ENCODE measurements around the gene FRMD8. TPM values are rescaled to one million over a fixed set of nuclear protein-coding genes. Genes with fewer than 3 reads are reported as not detected.

The FRMD8 gene
- total RNA-seq, 2 experiments from 2014 or later: 38.2 to 40.0 TPM

DNA sequence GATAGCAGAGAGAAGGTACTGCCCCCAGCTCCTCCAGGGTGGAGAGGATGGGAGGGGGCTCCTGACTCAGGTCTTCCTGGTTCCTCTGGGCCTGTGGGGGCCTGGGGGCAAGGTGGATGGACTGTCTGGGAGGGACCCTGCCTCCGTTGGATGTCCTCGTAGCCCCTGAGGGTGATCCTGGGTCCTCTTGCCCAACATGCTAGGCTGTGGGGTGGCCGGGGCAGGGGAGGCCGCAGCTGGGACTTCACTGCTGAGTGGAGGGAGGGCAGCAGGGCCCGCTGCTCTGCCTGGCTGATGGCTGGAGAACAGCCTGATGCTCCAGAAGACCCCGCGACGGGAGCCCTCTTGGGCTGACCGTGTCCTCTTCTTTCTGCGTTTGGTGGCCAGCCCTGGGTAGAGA is 13.4 kb downstream of the FRMD8 start:
- H3K4me1 Mint-ChIP-seq (ENCODE audit: low read depth): peaks cover 7% of the 10 kb centered on the region
- no peaks in the 10 kb centered on the region for H3K9me3 Mint-ChIP-seq
- intact Hi-C loops (cut with micrococcal nuclease): no loop called here
- H3K36me3 Mint-ChIP-seq (ENCODE audit: low read depth): peaks cover 23% of the 10 kb centered on the region
- no peak for DNase-seq
- no peaks in the 10 kb centered on the region for H3K27me3 Mint-ChIP-seq (ENCODE audit: low read depth)
- no peak overlapping the region for H3K27ac Mint-ChIP-seq
- CTCF ChIA-PET: no interaction called here
- no peak overlapping the region for H3K4me3 Mint-ChIP-seq

DNA sequence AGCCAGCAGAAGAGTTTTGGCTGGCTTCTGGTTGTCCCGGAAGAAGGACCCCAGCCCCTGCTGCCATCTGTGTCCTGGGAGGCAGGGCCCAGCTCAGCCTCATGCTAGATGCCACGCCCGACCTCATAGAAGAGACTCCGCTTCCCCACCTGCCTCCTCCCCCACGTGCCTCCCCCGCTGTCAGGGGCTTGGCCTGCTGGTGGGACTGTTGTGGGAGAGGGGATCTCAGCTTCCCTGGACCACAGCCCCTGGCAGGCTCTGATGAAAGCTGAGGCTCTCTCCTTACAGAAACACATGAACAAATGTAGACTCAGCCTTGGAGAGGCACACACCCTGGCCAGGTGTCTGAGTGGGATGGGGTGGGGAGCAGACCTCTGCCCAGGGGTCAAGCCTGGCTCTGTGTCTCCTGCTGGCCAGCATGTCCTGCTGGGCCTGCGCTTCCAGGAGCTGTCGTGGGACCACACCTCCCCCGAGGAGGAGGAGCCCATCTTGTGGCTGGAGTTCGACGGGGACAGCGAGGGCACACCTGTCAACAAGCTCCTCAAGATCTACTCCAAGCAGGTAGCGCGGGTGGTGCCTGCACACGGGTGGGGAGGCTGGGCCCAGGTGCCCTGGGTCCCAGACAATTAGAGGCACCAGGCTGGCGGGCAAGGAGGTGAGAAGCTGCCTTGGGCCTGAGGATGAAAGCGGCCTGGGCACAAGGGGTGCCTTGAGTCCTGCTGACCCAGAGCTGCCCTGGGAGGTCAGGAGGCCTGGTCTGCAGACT is 14.1 kb downstream of the FRMD8 start:
- CTCF ChIA-PET: interaction anchor here (1.0 kb wide), 1 partner anchor 194 kb away, joined by 5 read pairs; no protein-coding TSS in a partner anchor
- intact Hi-C loops (cut with micrococcal nuclease): no loop called here
- Mint-ChIP-seq H3K9me3 (no peaks in the 10 kb centered on the region), H3K27ac (no peak overlapping the region), H3K4me1 (ENCODE audit: low read depth) (peaks cover 7% of the 10 kb centered on the region), H3K4me3 (no peak overlapping the region), H3K36me3 (ENCODE audit: low read depth) (peaks cover 23% of the 10 kb centered on the region), H3K27me3 (ENCODE audit: low read depth) (no peaks in the 10 kb centered on the region)
- DNase-seq: no peak

DNA sequence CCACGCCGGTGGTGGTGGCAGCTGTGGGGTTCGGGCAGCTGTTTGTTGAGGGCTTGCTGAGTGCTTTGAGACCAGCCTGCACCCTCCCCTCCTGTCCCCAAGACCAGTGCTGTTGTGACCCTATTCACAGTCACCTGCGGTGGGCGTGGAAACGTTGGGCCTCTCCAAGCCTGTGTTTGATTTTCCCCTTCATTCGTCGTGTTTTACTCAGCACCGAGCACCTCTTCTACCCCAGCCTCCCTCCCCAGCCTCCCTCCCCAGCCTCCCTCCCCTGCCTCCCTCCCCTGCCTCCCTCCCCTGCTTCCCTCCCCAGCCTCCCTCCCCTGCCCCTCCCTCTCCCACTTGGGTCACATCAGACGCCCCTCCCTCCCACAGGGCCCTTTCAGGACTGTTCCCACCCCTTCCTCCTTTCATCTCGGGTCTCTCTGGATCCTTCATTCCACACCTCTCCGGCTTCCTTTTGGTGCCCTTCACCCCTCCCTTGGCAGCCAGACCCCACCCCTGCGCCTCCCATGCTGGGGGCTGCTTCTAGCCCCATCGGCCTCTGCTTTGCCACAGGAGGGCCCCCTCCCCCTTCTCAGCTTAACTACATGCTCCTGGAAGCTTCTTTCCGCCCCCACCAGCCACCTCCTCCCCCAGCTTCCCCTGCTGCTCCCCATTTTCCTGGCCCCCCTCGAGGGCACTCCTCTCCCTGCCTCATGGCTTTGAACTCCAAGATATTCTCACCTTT is 14.8 kb downstream of the FRMD8 start:
- CTCF ChIA-PET: interaction anchor here (1.0 kb wide), 1 partner anchor 193 kb away, joined by 5 read pairs; no protein-coding TSS in a partner anchor
- H3K36me3 Mint-ChIP-seq (ENCODE audit: low read depth): peaks cover 23% of the 10 kb centered on the region
- no peak overlapping the region for H3K4me3 Mint-ChIP-seq
- H3K27me3 Mint-ChIP-seq (ENCODE audit: low read depth): no peaks in the 10 kb centered on the region
- intact Hi-C loops (cut with micrococcal nuclease): no loop called here
- no peaks in the 10 kb centered on the region for H3K9me3 Mint-ChIP-seq
- no peak overlapping the region for H3K27ac Mint-ChIP-seq
- H3K4me1 Mint-ChIP-seq (ENCODE audit: low read depth): peaks cover 7% of the 10 kb centered on the region
- no peak for DNase-seq

DNA sequence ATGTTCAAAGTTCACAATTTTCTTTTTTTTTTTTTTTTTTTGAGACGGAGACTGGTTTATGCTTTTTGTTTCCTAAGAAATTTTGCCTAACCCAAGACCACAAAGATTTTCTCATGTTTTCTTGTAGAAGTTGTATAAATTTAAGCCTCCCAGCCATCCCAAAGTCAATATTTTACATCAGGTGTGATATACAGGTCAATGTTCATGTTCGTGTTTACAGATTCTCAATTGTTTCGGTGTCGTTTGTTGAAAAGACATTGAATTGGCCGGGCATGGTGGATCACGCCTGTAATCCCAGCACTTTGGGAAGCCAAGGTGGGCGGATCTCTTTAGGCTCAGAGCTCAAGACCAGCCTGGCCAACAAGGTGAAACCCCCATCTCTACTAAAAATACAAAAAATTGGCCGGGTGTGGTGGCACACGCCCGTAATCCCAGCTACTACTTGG is 15.4 kb downstream of the FRMD8 start:
- Mint-ChIP-seq H3K27me3 (ENCODE audit: low read depth) (no peaks in the 10 kb centered on the region), H3K4me3 (no peak overlapping the region), H3K4me1 (ENCODE audit: low read depth) (peaks cover 7% of the 10 kb centered on the region), H3K36me3 (ENCODE audit: low read depth) (peaks cover 23% of the 10 kb centered on the region), H3K27ac (no peak overlapping the region), H3K9me3 (no peaks in the 10 kb centered on the region)
- no peak for DNase-seq
- CTCF ChIA-PET: no interaction called here
- intact Hi-C loops (cut with micrococcal nuclease): no loop called here

DNA sequence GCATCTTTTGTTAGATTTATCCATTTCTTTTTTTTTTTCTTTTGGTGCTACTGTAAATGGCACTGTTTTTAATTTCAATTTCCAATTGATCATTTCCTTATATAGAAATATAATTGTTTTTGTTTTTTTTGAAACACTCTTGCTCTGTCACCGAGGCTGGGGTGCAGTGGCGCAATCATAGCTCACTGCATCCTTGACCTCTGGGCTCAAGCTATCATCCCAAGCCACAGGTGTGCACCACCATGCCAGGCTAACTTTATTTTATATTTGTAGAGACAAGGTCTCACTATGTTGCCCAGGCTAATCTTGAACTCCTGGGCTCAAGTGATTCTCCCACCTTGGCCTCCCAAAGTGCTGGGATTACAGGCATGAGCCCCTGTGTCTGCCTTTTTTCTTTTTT is 16.4 kb downstream of the FRMD8 start:
- Mint-ChIP-seq H3K27me3 (ENCODE audit: low read depth) (no peaks in the 10 kb centered on the region), H3K36me3 (ENCODE audit: low read depth) (peaks cover 18% of the 10 kb centered on the region), H3K4me3 (no peak overlapping the region), H3K9me3 (no peaks in the 10 kb centered on the region), H3K27ac (no peak overlapping the region), H3K4me1 (ENCODE audit: low read depth) (peaks cover 7% of the 10 kb centered on the region)
- intact Hi-C loops (cut with micrococcal nuclease): no loop called here
- CTCF ChIA-PET: interaction anchor here (0.7 to 1.2 kb wide), 2 partner anchors 12 to 110 kb away, joined by 3 to 4 read pairs; no protein-coding TSS in a partner anchor
- no peak for DNase-seq

DNA sequence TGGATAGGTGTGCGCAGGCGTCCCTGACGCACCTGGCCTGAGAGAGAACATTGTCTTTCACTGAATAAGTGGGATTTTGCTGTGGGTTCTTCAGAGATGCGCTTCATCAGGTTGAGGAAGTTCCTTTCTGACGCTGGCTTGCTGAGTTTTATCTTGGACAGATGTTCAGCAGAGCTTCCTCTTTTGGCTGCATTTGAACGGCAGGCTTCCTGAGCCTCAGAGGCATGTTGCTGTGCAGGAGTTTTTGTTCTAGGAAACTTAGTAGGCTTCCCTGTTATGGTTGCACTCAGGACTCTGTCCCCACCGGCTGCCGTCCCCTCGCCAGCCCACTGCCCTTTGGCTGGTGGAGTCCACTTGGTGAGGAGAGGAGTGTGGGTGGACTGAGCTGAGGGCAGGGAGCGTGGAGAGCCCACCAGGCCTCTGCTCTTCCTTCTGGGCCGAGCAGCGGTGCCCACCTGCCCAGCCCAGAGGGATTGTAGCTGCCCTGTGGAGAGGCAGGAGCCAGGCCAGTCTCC is 17.2 kb downstream of the FRMD8 start:
- no peak for DNase-seq
- no peaks in the 10 kb centered on the region for H3K9me3 Mint-ChIP-seq
- intact Hi-C loops (cut with micrococcal nuclease): no loop called here
- no peak overlapping the region for H3K4me3 Mint-ChIP-seq
- CTCF ChIA-PET: interaction anchor here (0.7 to 1.2 kb wide), 3 partner anchors 11 to 333 kb away, joined by 3 to 4 read pairs (median 3); no protein-coding TSS in a partner anchor
- H3K36me3 Mint-ChIP-seq (ENCODE audit: low read depth): peaks cover 19% of the 10 kb centered on the region
- no peak overlapping the region for H3K27ac Mint-ChIP-seq
- H3K27me3 Mint-ChIP-seq (ENCODE audit: low read depth): no peaks in the 10 kb centered on the region
- peaks cover 4% of the 10 kb centered on the region for H3K4me1 Mint-ChIP-seq (ENCODE audit: low read depth)

DNA sequence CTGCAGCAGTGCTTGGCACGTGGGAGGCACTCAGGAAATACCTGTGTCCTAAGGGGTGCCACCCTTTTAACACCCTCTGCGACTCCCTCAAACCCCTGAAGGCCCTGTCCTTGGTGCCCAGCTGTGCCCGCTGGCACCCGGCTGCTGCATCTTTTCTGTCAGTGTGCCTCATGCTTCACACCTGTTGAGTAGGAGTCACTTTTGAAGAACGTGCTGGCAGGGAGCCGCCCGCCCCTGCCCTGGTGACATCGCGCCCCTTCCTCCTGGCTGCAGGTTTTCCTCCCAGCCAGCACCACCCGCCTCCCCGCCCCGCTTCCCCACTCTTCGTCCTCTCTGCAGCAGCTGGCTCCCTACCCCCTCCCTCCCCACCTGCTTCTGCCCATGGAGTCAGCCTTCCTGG is 17.8 kb downstream of the FRMD8 start:
- intact Hi-C loops (cut with micrococcal nuclease): no loop called here
- H3K4me1 Mint-ChIP-seq (ENCODE audit: low read depth): peaks cover 4% of the 10 kb centered on the region
- CTCF ChIA-PET: interaction anchor here (1.1 to 3.5 kb wide), 2 partner anchors 12 to 332 kb away, joined by 3 to 15 read pairs; no protein-coding TSS in a partner anchor
- no peak overlapping the region for H3K27ac Mint-ChIP-seq
- no peak for DNase-seq
- peaks cover 21% of the 10 kb centered on the region for H3K36me3 Mint-ChIP-seq (ENCODE audit: low read depth)
- H3K4me3 Mint-ChIP-seq: no peak overlapping the region
- H3K27me3 Mint-ChIP-seq (ENCODE audit: low read depth): no peaks in the 10 kb centered on the region
- H3K9me3 Mint-ChIP-seq: no peaks in the 10 kb centered on the region

DNA sequence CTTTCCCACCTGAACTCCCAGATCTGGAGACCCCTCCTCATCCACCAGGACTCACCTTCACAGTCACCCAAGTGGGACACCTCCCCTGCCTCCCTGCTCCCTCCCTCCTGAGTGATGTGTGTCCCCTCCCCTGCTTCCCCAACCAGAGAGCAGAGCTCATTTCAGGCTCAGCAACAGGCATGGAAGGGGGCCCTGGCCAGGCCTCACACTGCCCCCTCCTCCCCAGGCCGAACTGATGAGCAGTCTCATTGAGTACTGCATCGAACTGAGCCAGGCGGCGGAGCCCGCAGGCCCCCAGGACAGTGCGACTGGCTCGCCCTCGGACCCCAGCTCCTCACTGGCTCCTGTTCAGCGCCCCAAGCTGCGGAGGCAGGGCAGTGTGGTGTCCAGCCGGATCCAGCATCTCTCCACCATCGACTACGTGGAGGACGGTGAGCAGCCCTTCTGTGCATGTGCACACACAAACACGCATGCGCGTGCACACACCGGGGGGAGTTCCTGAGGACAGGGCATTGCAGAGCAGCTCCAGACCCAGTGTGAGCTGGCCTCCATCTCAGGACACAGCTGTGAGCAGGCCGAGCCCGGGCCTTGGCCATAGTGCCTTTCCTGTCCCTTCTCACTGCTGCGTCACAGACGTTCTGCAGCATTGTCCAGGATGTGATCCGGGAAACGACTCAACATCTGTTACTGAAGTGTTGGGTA is 18.4 kb downstream of the FRMD8 start:
- intact Hi-C loops (cut with micrococcal nuclease): no loop called here
- CTCF ChIA-PET: interaction anchor here (1.1 to 3.5 kb wide), 2 partner anchors 11 to 331 kb away, joined by 3 to 15 read pairs; no protein-coding TSS in a partner anchor
- no peak for DNase-seq
- Mint-ChIP-seq H3K9me3 (no peaks in the 10 kb centered on the region), H3K4me3 (no peak overlapping the region), H3K27me3 (ENCODE audit: low read depth) (no peaks in the 10 kb centered on the region), H3K36me3 (ENCODE audit: low read depth) (peaks cover 21% of the 10 kb centered on the region), H3K27ac (no peak overlapping the region), H3K4me1 (ENCODE audit: low read depth) (peaks cover 4% of the 10 kb centered on the region)

DNA sequence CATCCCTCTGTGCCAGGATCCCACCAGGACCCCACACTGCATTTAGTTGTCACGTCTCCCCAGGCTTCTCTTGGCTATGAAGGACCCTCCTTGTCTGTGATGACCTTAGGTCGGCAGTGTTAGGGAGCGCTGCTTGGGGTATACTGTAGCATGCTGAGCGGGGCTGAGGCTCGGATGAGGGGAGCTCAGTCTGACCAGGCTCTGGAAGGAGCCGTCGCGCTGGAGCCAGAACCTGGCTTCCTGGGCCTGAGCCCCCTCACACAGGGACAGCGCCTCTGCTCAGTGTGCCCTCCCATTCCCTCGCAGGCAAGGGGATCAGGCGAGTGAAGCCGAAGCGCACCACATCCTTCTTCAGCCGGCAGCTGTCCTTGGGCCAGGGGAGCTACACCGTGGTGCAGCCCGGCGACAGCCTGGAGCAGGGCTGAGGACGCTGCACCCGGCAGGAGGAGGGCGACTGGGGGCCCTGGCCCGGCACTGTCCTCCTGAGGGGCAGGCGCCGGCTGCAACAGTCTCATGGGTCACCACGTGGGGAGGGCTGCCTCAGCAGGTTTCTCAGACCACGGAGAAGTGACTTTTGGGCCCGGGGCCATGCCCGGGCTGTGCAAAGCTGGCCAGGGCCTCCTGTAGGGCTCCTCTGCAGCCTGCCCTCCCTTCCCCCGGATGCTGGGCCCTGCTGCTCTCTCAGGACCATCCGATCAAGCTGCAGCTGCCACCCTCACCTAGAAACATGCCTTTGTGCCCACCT is 24.7 kb downstream of the FRMD8 start:
- H3K27me3 Mint-ChIP-seq (ENCODE audit: low read depth): no peaks in the 10 kb centered on the region
- CTCF ChIA-PET: no interaction called here
- H3K4me3 Mint-ChIP-seq: no peak overlapping the region
- no peak for DNase-seq
- H3K27ac Mint-ChIP-seq: no peak overlapping the region
- intact Hi-C loops (cut with micrococcal nuclease): no loop called here
- H3K36me3 Mint-ChIP-seq (ENCODE audit: low read depth): peaks cover 13% of the 10 kb centered on the region
- H3K4me1 Mint-ChIP-seq (ENCODE audit: low read depth): peaks cover 6% of the 10 kb centered on the region
- H3K9me3 Mint-ChIP-seq: no peaks in the 10 kb centered on the region

DNA sequence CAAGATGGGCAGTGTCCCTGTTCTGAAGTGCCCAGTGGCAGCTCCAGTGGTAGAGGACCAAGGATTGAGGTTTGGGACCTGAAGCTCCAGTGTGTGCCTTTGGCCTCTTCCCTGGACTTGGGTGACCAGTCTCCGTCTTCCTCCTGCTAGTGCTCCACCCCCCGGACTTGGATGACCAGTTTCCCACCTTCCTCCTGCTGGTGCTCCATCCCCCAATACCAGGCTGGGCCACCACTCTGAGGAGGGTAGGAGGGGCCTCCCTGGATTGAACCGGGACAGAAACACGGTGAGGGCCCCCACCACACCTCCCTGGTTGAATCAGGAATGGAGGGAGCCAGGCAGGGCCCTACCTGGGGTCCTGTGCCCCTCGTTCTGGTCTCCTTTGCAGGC is 25.2 kb downstream of the FRMD8 start:
- H3K36me3 Mint-ChIP-seq (ENCODE audit: low read depth): peaks cover 13% of the 10 kb centered on the region

DNA sequence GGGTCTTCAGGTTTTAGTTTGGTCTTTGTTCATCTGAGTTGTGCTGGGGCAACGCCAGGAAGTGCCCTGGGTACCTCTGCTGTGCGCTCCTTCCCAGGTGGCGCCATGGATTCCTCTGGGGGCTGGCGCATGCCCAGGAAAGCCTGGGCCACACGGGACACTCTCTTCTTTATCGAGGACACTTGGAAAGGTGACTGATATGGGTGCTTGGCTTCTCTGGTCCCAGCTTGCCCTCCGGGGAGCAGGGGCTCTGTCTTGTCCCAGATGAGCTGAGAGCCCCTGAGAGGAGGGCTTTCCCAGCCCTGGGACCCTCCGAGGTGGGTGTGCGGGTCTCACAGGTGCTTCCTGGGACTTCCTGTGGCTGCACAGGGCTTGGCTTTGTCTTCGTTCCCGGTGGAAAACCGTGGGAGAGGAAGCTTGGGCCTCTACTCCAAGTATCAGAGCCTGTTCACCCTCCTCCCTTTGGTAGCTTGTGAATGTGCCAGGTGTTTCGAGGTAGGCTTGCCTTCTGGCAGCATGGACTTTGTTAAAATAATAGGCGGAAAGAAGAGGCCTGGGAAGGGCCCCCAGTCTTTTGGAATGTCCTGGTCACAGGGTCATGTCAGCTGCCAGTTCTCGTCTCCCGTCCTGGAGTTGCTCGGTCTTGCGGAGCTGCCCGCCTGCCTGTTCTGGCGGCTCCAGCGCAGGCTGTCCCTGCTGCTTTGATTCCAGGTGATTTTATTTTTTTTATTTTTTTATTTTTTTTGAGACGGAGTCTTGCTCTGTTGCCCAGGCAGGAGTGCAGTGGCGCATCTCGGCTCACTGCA is 26.0 kb downstream of the FRMD8 start:
- CTCF ChIA-PET: interaction anchor here (0.6 to 16.8 kb wide), 4 partner anchors 25 to 136 kb away, joined by 3 to 359 read pairs (median 3); partner anchors contain the start of gene MALAT1
- intact Hi-C loops (cut with micrococcal nuclease): no loop called here
- Mint-ChIP-seq H3K27me3 (ENCODE audit: low read depth) (no peaks in the 10 kb centered on the region), H3K27ac (no peak overlapping the region), H3K4me1 (ENCODE audit: low read depth) (peaks cover 18% of the 10 kb centered on the region), H3K9me3 (no peaks in the 10 kb centered on the region), H3K36me3 (ENCODE audit: low read depth) (peaks cover 13% of the 10 kb centered on the region), H3K4me3 (no peak overlapping the region)
- DNase-seq: no peak

More for the DNA sequence above, 25.2 kb downstream of the FRMD8 start:
- Mint-ChIP-seq H3K4me1 (ENCODE audit: low read depth) (peaks cover 11% of the 10 kb centered on the region), H3K9me3 (no peaks in the 10 kb centered on the region), H3K27ac (no peak overlapping the region), H3K4me3 (no peak overlapping the region), H3K27me3 (ENCODE audit: low read depth) (no peaks in the 10 kb centered on the region)
- CTCF ChIA-PET: interaction anchor here (0.6 to 16.8 kb wide), 2 partner anchors 34 to 93 kb away, joined by 3 to 359 read pairs; partner anchors contain the start of gene MALAT1
- intact Hi-C loops (cut with micrococcal nuclease): no loop called here
- no peak for DNase-seq

All from activated naive CD4-positive, alpha-beta T cell treated with anti-CD3 and anti-CD28 coated beads for 36 hours (primary cell).